ENCODE measurements around the gene CCR5AS.

GRCh38 chr3:46406788-46407611, at the start of gene CCR5AS, which contains the start of gene CCRL2:
- TF ChIP-seq POLR2AphosphoS5 (IDR thresholded peaks at IDR 0.05) (peak in 1 of 3 donors; percentile 36), CTCF (IDR thresholded peaks at IDR 0.05) (no peak), POLR2A (IDR thresholded peaks at IDR 0.05) (no peak)
